ENCODE results near the gene SYNPO.

SYNPO gene

DNA sequence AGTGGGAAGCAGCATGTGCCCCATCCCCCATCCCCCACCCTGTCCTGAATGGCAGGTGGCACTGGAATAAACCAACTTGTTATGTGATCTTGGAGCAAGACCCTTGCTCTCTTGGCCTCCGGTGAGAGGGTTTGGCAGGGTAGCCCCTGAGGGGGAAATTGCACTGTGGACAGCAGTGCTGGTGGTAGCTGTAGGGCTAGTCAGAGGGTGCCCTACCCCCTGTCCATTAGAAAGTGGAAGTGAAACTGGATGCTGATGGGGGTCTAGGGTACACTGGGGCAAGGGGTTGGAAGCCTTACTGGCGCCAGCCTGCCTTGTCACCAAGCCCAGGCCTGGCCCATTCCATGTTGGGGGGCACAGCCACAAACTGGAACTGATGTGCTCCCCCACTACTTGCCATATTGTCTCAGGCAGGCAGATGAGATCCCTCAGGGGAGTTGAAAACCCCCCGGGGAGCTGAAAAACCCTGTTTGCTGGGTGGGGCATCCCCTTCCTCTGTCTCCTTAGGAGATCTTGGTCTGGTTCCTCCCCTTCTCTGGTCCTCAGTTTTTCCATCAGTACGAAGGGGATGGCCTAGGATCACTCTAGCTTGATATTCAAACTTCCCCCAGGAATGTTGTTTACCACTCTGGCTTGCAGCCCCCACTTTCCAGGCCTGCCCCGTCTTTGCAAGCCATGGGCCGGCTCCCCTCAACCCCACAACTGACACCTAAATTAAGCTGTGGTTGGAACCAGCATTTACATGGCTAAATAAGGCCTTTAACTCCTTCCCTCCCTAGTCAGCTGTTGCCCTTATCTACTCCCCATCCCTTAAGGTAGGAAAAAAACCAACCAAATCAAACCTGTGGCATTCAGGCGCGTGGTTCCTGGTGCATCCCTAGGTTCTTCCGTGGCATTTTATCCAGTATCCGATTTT, 14.4 kb upstream of the SYNPO start:
- no peak for DNase-seq

DNA sequence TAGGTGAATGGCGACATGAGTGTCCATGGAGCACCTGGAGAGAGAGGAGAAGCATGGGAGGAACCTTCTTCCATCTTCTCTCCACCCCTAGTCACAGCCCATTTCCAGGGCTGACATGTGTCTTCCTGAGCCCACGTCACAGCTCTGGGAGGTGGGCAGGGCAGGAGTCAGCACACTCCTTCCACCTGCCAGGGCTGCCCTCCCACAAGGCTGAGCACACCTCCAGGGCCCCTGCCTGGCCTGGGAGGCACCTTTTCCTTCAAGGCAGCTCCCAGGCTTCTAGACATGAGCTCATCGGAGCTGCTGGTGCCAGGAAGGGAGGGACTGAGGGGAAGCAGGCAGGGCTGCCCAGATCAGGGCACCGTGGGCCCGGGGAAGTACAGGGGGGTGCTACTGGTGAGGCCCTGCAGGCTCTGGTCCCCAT, 13.6 kb upstream of the SYNPO start:
- DNase-seq, result no peak

DNA sequence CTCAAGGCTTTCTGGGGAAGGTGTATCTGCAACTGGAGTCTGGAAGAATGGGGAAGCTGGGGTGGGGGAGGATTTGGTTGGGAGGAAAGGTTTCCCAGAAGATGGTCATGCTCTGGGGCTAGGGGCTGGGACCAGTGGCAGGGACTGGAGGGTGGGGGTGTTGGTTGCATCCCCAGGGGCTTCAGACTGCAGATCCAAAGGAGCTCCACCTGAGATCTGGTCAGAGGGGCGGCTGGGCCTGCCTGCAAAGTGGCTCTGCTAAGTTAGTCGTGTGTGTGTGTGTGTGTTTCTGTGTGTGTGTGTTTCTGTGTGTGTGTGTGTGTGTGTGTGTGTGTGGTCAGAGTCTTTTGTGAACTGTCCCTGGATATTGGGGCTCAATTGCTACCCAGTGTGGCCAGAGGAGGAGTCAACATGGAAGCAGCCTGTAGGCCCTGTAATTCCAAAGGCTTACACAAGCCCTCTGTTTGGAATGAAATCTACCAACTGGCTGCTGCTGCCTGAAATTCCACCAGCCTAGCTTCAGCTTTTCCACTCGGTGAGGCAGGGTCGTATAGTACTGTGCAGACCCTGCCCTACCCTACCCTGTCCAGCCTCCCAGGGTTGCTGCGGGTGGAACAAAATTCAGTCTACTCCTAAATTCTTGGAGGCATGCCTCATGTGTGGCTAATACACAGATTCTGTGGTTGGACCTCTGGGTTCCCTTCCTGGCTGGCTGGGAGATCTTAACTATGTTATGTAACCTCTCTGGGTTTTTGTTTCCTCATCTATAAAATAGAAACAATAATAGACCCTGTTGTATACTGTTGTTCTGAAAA, 12.5 kb upstream of the SYNPO start:
- DNase-seq, result no peak

DNA sequence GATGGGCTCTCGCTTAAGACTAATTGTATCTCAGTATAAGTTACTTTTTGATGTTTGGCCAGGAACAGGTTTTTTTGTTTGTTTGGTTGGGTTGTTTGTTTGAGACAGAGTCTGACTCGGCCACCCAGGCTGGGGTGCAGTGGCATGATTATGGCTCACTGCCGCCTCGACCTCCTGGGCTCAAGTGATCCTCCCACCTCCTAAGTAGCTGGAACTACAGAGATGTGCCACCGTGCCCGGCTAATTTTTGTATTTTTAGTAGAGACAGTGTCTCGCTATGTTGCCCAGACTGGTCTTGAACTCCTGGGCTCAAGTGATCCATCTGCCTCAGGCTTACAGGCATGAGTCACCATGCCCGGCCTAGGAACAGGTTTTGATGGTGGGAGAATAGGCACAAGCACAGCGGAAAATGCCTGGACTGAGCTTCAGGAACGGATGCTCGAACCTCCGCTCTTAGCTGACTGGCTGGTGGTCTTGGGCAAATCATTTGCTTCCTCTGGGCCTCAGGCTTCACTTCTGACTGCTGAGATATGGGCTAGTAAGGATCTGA, 11.4 kb upstream of the SYNPO start:
- no peak for DNase-seq

DNA sequence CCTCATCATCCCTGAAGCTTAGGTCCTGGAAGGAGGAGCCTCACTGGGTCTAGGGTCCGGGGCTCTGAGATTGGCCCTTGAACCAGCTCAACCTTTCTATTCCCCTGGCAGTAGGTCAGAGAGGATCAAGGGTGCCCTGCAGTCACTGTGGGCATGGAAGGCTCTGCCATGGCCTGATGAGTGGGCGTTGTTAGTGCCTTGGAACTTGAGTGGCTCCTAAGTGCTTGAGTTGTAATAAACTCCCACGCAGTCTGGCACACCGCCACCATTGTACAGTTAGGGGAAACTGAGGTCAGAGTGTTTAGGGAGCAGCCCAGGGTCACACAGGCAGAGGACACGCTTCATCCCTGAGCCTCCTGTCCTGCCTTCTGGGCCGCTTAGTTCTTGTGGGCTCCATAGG, 10.4 kb upstream of the SYNPO start:
- DNase-seq, result no peak

DNA sequence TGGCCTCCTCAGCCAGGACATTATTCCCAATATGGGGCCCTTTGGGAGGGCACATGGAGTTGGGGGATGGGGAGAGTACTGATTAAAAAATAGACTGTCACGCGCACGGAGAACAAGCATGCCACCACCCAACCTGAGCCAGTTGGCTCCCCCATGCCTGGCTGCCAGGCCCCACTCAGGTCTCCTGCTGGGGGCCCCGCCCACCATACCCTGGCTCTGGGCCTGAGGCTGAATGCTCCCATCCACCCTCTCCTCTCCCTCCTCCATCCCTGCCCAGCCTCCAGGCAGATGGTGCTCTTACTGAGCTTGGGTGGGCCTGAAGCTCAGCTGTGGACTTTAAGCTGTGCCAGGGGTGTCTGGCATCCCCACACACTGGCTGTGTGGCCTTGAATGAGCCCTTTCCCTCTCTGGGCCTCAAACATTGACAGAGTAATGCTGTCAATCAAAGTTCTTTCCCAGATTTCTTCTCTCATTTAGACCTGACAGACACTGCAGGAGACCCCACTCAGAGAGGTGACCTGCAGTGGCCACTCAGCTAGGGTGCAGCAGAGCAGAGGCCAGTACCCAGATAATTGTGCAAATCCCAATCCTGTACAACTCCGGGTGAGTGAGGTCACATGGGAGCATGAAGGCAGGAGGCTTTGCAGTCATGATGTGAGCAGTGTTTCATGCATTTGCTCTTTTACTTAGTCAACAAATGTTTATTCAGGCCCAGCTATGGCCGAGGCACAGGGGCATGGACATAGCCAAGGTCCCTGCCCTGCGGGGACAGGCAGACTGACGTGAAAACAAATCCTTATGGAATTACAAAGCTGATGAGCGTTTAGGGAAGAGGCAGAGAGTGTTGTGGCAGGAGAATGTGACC, 9.8 kb upstream of the SYNPO start:
- no peak for DNase-seq

DNA sequence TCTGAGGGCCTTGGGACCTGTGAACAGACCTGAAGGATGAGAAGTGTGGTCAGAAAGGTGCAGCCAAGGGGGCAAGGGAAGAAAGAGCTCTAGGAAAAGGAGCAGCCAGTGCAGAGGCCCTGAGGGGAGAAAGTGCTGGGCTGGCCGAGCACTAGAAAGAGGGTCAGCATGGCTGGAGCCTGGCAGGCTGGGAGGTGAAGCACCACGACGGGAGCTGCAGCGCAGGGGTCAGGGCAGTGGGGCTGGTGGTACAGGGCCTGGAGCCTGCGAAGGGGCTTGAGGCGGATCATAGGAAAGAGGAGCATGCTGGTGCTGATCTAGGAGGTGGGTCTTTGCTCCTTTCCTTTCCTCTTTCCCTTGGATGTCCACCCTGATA, 9.1 kb upstream of the SYNPO start:
- no peak for DNase-seq

DNA sequence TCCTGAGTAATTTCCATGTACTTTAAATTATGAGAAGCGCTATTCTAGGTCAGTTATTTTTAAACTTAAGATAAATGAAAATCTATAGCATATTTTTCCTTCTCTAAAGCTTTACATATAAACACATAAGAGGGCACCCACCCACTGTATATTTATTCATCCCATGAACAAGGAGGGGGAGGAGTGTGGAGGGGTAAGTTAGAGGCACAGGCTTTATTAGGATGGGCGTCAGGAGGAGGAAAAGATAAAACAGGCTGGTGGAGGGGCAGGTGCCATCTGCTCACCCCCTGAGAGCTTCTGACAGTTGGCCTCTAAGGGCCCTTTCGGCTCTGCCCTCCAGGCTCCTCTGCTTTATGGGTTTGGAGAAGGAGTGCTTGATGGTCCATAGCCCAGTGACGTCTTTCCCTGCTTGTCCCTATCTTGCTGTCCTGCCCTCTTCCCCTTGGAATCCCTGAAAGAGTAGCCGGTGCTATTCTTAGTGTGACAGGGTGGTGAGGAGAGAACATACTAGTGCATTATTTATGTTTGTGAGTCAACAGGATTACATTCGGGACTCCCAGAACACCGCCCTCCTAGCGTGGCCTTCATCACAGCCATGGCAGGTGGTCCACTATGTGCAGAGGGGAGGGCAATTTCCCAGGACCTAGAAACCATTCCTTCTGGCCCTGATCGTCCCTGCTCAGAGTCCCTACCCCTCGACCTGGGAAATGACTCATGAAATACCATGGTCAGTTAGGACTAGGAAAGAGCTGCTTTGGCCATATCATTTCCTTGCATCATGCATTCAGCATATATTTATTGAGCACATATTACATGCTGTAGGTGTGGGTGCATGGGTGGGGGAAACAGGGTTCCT, 7.9 kb upstream of the SYNPO start:
- peak; percentile 87 for DNase-seq

DNA sequence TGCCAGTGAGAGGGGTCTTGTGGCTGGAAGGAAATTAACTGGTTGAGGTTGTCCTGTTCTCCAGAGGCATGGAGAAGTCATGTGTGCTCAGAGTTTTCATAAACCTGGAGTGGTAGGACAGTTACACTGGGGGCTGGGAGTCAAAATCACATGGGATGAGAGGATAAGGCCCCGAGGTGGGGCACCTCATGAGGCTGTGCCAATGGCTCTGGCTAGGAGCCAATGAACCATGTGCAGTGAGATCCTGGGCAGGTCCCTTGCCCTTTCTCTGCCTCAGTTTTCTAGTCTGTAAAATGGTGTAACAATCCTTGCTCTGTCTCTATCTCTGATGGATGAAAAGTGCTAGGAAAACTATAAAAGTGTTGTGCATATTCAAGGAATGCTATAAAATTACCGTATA, 7.0 kb upstream of the SYNPO start:
- DNase-seq, result no peak

DNA sequence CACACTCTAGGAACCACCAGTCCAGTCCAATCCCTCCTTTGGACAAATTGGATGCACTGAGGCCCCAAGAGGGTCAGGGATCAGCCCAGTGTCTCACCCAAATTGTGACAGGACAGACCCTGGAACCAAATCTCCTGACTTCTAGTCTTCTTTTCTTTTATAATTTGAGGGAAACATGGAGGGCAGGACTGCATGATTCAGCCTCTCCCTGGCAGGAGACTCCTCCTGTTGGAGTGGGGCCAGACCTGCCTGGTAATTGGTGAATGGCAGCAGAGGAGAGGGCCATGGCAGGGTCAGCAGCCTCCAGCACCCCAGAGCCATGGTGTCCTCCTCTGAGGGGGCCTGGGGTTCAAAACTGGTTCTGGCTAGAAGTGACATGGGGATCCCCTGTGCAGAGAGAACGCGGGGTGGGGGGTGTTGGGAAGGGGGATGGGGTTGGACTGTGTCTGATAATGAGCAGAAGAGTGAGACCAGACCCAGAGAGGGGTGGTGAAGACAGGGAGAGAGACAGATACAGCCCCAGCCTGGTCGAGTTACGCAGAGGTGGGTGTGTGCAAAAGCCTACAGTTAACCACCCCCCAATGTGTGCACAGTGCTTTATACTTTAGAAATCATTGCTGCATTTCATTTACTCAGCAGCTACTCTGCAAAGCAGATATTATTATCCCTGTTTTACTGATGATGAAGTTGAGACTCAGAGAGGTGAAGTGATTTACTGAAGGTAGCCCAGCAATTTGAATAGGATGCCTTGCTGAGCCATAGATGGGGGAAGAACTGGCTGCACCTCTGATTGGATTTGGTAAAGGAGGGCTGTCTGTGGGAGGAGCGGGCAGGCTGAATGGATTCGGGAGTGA, 3.8 kb upstream of the SYNPO start:
- peak; percentile 17 for DNase-seq

DNA sequence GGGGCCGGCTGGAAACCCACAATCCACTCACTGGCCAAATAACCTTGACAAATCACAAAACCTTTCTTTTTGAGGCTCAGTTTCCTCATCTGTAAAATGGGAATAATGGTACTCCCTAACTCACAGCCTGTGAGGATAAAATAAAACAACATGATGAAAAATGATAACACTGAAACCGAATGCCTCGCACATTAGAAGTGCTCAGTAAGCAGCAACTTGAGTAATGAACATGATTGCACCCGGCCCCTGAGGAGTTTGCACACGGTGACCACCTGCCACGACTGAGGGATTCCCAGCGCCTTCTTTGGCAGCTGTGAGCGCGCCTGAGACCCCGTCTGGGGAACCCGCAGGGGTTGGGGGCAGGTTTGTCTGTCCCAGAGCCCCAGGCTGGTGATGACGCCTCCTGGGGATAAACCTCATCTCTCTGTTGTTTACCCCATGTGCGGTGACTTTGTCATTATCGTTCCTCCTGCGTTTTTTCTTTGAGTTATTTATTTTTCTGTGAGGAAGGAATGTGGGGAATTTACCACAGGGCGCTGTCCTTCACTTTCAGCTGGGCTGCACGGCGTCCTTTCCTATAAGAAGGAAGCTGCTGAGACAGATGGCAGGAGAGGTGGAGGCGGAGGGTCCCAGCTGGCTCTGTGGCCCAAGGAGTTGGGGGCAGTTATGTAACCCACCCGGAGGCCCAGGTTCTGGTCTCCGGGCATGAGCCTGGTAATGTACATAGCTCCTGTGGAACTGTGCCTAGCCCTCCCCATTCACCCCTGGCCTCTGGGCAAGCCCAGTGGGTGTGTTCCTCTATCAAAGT, 3.0 kb upstream of the SYNPO start:
- peak; percentile 45 for DNase-seq

DNA sequence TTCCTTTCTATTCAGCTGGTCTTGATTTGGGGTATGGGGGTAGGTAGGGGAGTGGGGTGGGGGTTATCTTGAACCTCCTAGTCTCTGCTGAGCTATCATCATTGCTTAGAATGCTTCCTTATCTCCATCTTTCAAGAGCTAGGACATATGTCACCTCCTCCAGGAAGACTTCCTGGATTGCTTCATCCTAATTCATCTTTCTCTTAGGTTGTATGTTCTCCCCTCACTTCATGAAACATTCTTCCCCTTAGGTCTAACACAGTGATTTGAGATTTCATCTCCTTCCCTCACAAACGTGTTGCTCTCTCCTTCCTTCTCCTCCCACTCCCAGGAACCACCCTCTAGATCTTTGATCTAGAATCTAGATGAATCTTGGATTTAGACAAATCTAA, 2.4 kb upstream of the SYNPO start:
- DNase-seq, result no peak

DNA sequence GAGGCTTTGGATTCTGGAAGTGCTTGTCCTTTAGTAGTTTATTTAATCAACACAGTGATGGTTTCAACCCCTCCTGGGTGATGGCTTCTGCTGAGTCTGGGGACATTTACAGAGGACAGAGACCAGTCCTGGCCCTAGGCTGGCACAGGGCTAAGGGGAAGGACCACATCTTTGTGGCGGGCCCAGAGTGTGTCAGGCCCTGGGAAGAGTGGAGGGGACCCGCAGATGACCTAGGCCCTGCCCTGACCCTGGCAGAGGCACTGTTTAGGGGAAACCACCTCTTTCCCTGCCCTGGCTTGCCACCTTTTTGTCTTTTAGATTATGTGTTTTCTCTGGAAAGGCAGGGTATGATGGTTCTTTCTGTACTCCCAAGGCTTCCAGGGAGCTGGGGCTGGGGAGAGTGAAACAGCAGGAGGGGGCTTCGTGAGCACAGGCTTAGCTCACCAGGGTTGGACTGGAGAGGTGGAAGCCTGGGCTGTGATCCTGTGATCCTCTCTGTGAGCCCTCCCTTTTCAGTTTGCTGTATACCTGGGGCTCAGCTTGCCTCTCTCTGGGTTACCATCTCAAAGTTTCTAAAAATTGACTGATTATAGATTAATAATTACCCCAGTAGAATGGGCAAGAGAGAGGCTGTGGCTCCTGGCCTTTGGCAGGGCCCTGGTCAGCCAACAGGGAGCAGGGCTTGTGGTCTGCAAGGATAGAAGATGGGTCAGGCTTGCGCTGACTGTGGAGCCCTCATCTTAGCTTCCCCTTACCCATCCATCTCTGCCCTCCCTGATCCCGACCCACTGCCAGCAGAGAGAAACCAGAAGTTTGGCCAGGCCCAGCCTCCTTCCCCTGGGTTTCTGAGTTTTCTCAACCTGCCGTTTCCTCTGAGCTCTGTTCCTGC, 1.7 kb upstream of the SYNPO start:
- DNase-seq, result no peak

DNA sequence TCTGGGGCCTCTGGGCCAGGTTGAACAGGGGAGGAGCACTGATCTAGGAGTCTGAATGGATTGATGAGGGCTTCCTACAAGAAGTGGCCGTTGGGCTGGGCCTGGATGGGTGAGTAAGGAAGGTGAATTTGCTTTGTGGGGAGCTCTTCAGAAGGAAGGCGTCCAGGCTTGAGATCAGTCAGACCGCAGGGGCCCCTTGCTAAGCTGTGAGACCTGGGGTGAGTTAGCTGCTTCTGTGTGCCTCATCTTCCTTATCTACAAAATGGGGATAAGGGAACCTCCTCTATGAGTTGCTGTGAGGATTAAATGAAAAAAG, 1.1 kb upstream of the SYNPO start:
- DNase-seq, result no peak

DNA sequence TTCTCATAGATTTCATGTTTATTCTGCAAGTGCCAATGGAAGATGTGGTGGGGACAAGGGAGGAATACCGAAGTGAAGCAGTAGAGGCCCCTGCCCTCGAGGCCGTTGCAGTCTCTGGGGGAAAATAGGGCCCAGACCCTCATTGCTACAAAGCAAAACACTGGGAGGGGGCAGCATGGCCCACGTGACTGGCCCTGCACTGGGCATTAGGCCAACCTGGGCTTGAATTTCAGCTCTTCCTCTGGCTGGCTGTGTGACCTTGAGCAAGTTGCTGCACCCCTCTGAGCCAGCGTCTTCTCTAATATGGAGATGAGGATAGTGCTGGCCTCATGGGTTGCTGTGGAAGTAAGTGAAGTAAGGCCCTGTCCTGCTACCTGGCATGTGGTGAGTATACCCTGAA, 709 bp upstream of the SYNPO start:
- DNase-seq, result no peak

DNA sequence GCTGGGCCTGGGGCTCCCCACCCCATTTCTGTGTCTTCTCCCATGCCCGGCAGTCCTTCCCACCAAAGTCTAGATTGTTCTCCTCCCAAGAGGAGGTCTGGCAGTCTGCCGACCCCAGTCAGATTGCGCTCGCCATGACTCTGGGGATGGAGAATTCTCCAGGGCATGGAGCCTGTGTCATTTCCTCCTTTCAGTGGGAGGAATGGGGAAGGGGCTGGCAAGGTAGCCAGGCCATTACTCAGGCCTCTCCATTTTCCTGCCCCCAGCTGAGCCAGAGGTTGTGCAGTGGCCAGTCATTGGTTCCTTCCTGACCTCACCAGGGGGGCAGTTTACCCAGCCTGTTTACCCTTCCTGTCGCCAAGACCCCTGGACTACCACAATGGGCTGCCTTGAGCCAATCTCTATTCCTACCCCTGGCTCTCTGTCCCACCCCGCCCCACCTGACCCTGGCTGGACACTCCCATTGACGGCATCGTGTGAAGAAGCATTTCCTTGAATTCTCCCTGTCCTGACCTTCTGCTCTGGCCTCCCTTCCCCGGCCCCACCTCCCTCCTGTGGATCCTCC, 628 bp downstream of the SYNPO start:
- DNase-seq, result no peak

DNA sequence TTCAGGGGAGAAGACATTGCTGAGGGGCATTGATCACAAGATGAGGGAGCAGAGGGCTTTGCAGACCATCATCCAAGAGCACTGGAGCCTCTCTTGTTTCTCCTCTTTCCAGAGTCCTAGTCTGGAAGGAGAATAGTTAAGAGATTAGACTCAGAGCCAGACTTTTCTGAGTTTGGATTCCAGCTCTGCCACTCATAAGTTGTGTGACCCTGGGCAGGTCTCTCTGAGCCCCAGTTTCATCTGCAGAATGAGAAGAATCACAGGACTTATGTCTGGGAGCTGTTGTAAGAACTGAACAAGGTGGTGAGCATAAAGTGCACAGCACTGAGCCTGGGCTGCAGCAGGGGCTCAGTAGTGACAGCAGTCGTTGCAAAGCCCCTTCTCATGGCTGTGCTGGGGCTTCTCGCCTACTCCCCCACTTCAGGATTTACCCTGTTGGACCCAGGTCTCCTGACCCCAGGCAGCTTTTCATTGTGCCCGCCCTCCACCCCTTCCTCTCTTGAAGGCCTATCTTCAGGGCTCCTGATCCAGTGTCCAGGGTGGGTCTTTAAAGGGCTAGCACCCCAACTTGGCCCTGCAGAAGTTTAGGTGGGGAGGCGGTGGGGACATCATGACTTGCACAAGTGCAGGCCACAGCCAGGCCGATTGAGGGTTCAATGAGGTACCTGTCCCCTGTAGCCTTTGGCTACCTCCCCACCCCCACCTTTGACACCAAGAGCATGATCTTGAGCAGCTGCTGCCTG, 1.5 kb downstream of the SYNPO start:
- no peak for DNase-seq

DNA sequence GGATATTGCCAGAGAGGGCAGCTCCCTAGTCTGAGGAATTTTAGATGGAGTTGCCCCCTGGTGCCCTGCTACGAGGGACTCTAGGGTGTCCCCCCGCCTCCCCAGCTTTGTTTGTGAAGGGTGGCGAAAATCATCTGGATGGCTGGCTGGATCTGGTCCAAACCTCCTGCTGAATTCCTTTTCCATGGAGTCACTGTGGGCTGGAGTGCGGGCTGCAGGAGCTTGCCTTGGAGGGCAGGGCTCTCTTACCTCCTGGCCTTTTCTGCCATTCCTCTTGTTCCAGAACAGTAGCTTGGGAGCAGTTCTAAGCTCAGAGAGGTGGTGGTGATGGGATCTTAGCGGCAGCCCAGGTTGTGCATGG, 2.1 kb downstream of the SYNPO start:
- DNase-seq, result no peak
